DMS153 (cell line): ENCODE results near the gene THADA.
A peak's percentile ranks its signal among the peaks of the same experiment; 100 is the strongest.

ENCODE experiments used
- DNase-seq: peaks from one replicate; lab custom pipeline; 2025; lab: John Stamatoyannopoulos, UW

THADA gene

GRCh38 chr2:43276266-43276941, 319.4 kb downstream of the THADA start:
- no peak for DNase-seq

DNA sequence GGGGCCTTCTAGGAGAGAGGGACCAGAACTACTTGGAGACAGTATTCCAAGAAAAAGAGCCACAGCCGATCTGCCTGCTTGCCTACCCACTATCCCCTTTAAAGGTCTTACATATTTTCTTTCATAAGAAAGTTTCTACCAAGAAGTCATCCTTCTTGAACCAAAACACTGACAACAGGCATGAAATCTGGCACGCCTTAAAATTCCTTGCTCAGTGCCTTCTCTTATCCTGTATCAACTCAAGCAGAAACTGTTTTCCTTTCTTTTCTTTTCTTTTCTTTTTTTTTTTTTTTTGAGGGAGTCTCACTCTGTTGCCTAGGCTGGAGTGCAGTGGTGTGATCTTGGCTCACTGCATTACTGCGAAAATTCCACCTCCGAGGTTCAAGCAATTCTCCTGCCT, 321.1 kb downstream of the THADA start:
- DNase-seq: no peak

DNA sequence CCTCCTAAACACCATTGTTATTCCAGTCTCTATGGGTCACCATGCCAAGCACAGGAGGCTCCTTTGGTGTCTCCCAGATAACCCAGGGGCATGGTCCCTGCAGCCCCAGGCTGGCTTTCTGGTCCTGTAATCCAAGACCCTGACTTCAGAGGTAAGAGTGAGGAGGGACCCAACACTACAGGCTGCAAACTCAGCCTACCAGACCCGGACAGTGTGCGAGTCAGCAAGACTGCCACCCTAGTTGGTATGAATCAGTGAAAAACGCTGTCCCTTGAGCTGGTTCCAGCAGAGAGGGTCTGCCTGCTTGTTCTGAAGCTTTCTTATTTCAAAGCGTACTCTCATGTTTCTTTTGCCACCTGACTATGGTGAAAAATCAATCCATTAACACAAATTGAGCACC, 321.8 kb downstream of the THADA start:
- DNase-seq: no peak

DNA sequence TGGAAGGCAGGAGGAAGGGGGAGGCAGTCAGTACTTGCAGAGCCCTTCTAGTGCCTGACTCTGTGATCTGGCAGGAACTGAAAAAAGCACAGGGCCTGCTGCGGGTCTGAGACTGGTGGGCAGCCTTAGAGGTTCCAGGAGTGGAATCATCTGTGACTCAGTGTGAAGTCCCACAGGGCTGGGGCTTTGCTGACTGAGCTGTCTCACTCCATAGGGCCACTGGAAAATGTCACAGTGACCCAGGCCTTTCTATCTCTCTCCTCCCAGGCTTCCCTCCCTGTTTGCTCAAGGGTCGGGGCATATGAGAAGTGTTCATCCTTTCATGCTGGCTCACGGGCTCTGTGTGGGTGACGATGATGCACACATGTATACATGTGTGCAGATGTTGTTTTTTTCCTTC, 322.3 kb downstream of the THADA start:
- no peak for DNase-seq

DNA sequence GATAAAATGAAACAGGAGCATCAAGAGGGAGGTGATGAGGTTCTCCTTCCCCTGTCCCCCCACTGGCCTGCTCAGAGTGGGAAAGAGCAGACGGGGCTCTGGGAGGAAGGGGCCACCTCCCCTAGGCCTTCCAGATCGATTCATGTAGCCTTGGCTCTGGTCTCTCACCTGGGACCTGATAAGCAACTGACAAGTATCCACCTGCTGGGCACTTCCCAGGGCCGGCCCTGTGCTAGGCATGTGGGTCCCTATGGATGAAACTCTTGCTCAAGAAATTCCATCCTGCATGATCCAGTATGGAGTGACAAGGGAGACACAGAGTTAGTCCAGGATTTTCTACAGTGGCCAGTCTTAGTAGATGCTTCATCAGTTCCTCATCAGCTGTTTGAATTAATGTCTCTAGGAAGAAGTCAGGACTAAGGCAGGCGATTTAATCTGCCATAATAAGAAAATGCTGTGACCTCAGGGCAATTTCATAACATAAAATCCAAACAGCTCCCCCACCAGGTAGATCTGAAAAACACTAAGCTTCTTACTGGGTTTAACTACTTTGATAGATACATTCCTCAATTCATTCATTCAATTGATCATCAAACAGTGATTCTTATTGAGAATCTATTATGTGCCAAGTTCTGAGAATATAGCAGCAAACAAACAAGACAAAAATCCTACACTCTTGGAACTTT, 324.8 kb downstream of the THADA start:
- no peak for DNase-seq

GRCh38 chr2:43270461-43270860, 325.4 kb downstream of the THADA start:
- DNase-seq: no peak

- no peak for DNase-seq
Measured at GRCh38 chr2:43269706-43270105, 326.1 kb downstream of the THADA start.

DNA sequence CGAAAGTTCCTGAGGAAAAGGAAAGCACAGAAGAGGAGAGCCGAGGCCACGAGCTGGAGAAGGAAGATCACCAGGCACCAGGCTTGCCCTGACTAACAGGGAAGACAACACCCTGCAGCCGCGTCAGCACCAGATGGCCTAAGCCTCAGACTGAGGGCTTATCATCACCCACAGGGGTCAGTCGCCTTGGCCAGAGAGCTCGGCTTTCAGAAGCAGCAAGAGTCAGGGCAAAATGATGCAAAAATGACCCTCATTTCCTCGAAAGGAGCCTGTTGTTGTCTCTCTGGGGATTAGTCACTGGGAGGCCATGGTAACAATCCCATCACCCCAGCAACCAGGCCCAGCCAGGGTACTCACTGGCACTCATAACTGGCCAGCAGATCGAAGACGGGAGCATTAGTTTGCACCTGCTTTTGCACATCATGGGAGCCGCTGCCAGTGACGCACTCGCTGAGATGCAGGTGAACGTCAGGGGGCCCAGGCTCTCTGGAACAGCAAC, 326.7 kb downstream of the THADA start:
- peak; percentile 15 for DNase-seq

GRCh38 chr2:43268066-43268953, 327.5 kb downstream of the THADA start:
- no peak for DNase-seq

DNA sequence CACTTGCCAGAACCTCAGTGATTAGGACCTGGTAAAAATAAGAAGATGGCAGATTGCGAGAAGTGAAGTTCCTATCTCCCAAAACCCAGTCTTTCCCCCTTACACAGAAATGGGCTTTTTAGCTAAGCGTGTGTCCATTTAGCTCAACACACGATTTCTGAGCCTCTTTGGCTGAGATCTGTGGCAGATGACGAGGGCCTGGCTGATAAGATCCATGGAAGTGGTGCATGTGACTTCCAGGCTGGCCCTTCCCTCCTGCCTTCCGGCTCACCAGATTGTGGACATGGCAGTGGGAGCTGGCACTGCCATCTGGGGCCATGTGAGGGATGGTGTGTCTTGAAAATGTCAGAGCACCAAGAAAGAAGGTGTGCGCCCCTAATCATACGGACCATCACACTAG, 328.5 kb downstream of the THADA start:
- DNase-seq: no peak

- DNase-seq: no peak
Measured at GRCh38 chr2:43266711-43267111, 329.1 kb downstream of the THADA start.

DNA sequence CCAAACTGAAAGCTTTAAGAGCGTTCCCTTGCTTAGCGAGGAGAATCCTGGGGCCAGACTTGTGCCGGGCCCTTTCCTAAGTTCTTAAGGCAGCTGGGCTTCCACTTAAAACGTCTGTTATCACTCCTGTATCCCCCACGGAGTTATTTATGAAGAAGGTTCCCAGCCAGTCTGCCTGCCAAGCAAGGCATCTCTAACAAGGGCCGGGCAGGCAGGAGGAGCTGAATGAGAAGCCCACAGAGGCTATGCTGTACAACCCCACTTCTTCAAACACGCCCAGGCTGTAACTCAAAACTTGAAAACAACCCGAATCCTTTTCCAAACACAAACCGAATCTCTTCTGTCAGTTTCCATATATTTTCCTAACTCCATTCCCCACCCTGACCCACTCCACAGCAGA, 330.4 kb downstream of the THADA start:
- no peak for DNase-seq

DNA sequence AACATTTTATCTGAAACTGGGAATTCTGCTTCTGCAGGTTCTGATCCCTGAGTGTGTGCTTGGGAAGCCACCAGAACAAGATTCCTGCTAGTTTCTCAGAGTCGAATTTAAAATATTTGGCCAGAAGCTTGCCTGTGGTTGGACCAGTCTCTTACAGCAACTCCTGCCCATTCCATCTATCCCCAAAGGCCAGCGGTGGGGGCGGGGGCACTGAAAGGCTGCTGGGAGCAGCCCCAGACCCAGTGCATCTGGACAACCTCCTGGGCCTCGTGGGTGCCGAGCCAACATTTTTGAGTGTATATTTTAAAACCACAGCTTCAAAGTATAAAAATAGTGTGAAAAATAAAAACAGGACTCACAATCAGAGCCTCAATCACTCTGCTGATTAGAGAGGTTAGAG, 330.8 kb downstream of the THADA start:
- DNase-seq: no peak

DNA sequence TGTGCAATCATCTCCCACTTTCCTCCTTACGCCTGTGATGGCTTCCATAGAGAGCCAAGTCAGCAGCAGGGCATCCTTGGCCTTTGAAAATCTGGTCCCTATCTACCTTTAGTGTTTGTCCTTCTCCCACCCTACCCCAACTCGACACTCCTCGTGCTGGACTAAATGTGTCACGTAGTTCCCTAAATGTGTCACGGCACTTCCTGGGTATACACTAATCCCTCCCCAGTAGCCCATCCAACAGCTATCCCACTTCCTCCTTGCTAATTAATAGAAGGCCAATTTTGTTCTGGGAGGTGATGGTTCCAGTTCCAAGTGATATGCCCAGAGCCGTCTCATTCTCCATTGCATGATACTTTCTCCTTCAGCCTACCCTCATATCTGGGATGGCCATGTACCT, 332.9 kb downstream of the THADA start:
- no peak for DNase-seq

- no peak for DNase-seq
Measured at GRCh38 chr2:43262239-43262638, 333.6 kb downstream of the THADA start.

- no peak for DNase-seq
Measured at GRCh38 chr2:43259512-43259911, 336.3 kb downstream of the THADA start.

GRCh38 chr2:43258547-43259156, 337.2 kb downstream of the THADA start:
- no peak for DNase-seq

GRCh38 chr2:43255296-43255910, 340.4 kb downstream of the THADA start:
- DNase-seq: peak; percentile 13

GRCh38 chr2:43254331-43254730, 341.5 kb downstream of the THADA start:
- no peak for DNase-seq

DNA sequence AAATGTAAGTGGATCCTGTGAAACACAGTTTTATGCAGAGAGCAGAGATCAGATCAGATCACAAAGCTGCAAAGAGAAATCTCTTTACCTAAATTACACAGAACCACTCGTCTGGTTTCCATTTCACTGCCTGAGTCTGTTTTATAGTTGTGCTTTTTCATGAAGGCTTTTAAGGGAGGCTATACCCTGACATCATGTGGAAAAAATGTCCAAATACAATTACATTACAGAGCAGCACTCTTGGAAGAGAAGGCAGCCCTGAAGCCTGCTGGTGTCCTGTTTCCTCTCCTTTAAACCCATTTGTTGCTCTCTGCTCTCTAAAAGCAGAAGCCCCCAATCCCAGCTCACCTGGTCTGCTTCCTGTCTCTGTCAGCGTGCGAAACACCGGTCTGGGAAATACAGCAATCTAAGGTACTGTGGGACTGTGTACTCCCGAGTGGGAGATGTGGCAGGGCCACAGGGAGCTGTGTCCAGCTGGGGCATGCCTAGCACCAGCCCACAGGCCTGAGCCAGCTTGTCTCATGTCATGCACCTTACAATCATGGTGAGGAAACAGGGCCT, 344.6 kb downstream of the THADA start:
- DNase-seq: no peak

- no peak for DNase-seq
Measured at GRCh38 chr2:43250015-43250414, 345.8 kb downstream of the THADA start.

DNA sequence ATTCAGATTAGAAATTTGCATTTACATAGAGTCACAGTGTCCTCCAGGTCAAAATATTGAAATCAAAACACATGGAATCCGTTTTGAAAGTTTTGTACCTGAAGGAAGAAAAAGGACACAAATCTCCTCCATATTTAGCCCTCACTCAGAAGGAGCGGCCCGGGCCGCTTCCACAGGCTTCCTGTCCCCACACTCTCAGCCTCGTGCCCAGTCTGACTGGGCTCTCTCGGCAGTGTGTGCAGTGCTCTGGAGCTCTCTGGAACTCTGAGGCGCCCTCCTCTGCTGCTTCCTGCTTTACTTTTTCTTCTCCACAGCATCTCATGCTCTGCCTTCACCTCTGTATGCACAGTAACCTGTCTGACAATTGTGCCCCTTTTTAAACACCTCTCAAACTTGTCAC, 347.2 kb downstream of the THADA start:
- no peak for DNase-seq
